HG03066 (cell line): ENCODE results near the gene LGR6.
"Not testable (repeated sequence)": the region's sequence is repeated elsewhere in the genome, so short reads cannot be mapped to it uniquely, and the experiment has no call there.

Experiments used
- ATAC-seq: cut with Tn5 transposase; IDR thresholded peaks from one replicate; pipeline ENCODE4 v1.9.1; 2021; ENCODE audit warnings: low read depth; ENCODE audit not compliant: unreplicated experiment

LGR6 gene

DNA sequence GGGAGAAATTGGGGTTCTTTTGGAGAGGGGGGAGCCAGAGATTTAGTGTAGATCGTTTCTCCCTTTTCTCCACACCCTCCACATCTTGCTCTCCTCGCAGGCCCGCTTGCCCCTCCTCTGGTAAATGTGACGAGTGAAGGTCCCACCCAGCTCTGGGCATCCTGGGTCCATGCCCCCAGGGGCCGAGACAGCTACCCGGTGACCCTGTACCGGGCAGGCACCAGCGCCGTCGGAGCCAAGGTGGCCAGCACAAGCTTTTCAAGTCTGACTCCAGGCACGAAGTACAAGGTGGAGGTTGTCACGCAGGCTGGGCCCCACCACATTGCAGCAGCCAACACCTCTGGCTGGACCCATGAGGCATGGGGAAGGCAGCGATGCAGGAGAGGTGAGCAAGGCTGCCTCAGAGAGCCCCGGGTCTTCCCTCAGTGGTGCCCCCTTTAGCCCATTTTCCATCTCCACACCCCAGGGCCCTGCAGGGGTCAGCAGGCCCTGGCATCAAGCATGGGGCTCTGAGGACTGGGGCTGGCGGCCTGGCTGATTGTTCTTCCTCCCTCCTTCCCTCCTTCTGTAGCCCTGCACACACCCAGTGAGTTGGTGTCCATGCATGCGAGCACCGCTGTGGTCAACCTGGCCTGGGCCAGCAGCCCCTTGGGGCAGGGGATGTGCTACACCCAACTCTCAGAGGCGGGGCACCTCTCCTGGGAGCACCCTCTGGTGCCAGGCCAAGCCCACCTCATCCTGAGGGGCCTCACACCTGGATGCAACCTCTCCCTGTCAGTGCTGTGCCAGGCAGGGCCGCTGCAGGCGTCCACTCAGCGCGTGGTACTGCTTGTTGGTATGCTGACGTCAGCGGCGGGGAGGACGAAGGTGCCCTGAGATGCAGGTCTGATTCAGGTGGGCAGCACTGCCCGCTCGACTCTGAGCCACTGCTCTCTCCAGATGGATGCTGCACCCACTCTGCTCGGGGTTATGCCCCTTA is 16.4 kb upstream of the LGR6 start:
- ATAC-seq = no peak

DNA sequence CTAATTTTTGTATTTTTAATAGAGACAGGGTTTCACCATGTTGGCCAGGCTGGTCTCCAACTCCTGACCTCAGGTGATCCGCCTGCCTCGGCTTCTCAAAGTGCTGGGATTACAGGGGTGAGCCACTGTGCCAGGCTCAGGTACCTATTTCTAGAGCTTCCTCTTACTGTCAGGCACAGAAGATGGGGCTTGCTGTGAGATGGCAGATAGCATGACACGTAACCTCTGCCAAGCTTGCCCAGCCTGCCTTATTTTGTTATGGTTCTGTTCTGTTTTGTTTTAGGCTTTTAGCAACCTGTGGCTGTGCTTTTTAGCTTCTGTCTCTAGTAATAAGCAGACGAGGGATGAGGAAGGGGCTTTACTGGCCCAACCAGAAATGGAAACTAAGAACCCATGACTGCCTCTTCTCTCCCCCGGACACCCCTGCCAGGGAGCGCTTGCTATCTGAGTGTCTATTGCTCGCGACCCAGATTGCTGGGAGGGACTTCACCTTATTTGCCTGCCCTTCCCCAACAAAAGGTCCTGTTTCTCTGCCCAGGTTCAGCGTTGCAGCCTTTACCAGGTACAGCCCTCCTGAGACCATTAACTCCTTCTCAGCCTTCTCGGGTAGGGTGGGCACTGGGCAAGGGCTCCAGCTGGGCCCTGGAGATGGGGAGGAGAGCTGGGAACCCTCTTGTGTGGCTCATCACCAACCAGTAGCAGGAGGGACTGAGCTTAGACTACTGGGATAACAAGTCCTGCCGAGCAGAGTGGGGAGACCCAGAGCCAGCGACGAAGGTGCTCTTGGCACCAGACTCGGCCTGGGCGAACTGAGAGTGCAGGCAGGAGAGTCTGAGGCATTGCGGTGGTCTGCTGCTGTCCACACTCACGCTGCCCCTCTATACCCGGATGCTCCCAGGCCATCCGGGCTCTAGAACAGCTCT is 13.5 kb upstream of the LGR6 start:
- no peak for ATAC-seq

DNA sequence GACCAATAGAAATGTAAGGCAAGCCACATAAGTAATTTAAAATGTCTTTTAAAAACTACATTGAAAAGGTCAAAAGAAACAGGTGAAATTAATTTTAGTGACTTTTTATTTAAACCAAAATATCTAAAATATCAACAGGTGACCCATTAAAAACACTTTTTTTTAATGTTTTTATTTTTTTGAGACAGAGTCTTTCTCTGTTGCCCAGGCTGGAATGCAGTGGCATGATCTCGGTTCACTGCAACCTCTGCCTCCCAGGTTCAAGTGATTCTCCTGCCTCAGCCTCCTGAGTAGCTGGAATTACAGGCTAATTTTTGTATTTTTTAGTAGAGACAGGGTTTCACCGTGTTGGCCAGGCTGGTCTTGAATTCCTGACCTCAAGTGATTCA is 12.9 kb upstream of the LGR6 start:
- ATAC-seq = not testable (repeated sequence)

- no peak for ATAC-seq
Measured at GRCh38 chr1:202181586-202181985, 12.0 kb upstream of the LGR6 start.

- no peak for ATAC-seq
Measured at GRCh38 chr1:202182040-202182877, 11.3 kb upstream of the LGR6 start.

DNA sequence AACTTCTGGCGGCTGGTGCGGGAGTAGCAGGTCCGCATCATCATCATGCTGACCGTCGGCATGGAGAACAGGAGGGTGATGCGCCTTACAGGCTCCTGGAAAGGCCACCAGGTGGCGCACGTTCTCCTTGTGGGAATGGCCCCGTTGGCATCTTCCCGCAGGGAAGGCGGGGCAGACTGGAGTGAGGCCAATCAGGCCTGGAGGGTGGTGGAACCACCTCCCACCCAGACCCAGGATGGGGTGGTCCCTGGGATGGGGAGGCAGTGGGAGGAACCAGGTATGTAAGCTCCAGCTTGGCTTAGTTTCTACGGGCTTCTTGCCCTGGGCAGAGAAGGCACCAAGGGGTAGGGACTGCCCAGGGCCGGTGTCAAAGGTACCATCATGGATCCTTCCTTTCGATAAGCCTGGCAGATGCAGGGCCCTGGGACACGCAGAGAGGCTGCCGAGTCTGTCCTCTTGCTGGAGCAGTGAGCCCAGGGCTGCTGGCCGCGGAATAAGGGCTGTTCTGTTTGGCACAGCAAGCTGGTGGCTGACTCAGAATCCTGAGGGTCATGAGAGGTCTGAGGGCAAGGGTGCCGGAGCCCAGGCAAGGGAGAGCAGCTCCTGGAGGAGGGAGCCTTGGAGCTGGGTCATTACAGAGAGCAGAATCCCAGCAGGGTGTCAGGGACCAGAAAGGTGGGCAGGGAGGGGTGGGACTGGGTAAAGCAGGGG is 8.7 kb upstream of the LGR6 start:
- no peak for ATAC-seq

- no peak for ATAC-seq
Measured at GRCh38 chr1:202186327-202186726, 7.3 kb upstream of the LGR6 start.

- no peak for ATAC-seq
Measured at GRCh38 chr1:202187041-202187671, 6.4 kb upstream of the LGR6 start.

- ATAC-seq = no peak
Measured at GRCh38 chr1:202187697-202188407, 5.7 kb upstream of the LGR6 start.

DNA sequence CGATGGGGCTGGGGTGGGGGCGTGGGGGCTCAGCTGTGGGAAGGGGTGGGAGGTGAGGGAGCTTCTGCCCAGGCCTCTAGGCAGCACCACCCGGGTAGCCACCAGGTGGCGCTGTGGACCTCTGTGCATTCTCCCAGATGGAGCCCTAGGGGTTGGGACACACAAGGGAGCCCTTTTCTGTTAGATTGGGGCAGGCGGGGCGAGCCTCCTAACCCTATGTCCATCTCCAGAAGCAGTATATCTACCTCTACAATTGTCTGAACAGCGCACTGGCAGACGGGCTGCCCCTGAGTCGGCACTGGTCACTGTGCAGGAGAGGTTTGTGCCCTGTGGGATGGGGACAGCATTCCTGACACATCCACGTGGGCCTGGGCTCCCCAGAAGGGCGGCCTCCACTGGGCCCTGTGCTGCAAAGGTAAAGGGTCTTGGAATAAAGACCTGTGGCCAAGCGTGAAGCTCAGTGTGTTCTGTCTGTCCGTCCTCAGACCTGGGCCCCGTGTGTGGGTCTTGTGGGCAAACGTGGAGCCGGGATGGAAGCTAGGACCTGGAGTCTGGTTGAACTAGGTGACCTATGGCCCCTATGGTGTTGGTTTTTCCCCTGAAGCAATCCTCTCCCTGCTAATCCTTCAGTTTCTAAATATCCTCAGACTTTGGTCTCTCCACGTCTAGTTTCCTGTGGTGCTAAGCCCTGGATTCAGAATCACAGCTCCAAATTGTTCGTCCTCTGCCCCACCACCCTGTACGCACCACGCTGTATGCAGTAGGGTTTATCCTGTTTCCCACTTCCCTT is 4.4 kb upstream of the LGR6 start:
- ATAC-seq = no peak

GRCh38 chr1:202189918-202190715 is 3.5 kb upstream of the LGR6 start:
- no peak for ATAC-seq

- not testable (repeated sequence) for ATAC-seq
Measured at GRCh38 chr1:202191391-202191790, 2.2 kb upstream of the LGR6 start.

DNA sequence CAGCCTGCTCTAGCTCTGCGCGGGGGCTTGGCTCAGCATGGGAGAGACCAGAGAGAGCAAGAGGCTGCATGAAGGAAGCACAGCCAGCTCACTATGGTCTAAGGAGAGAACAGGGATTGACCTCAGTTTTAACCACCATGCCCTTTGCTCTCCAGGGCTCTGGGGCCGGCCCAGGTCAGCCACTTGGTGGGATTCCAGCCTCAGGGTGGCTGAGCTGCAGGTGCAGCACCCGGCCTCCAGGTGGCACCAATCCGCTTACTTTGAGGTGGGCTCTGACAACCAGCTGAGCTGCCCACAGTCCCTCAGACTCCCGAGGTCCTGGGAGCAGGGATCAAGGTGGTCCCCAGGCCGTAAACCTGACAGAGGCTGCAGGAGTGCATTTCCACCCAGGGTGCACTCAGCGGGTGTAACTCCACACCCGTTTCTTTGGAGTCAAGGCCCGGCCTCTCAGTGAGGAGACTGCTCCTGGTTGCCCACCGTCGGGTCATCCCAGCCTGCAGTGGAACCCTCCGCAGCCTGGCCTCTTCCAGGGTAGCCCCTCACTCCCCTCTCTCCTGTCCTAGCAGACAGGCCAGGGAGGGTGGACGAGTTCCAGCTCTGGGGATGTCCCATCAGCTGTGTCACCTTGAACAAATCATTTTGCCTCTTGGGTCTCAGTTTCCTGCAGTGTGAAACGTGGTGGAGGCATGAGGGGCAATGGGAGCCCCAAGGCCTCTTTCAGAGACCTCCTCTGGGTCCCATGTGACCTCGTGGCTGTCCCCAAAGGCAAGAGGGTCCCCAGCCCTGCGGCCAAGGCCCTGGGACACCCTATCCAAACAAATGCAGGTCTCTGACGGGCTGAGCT is 607 bp upstream of the LGR6 start:
- ATAC-seq = no peak

DNA sequence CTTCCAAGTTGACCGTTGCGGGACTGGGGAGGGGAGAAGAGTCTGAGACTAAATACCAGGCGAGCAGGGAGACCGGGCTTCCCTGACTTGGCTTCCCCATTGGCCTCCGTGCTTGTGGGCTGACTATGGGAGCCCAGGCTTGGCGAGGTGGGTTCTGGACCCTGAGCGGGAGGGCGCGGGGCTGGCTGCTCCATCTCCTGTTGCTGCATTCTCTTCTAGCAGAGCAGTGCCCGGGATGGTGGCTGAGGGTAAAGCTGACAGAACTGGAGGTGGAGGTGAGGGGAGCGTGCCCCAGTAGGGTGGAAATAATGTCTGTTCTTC is 689 bp downstream of the LGR6 start:
- no peak for ATAC-seq

DNA sequence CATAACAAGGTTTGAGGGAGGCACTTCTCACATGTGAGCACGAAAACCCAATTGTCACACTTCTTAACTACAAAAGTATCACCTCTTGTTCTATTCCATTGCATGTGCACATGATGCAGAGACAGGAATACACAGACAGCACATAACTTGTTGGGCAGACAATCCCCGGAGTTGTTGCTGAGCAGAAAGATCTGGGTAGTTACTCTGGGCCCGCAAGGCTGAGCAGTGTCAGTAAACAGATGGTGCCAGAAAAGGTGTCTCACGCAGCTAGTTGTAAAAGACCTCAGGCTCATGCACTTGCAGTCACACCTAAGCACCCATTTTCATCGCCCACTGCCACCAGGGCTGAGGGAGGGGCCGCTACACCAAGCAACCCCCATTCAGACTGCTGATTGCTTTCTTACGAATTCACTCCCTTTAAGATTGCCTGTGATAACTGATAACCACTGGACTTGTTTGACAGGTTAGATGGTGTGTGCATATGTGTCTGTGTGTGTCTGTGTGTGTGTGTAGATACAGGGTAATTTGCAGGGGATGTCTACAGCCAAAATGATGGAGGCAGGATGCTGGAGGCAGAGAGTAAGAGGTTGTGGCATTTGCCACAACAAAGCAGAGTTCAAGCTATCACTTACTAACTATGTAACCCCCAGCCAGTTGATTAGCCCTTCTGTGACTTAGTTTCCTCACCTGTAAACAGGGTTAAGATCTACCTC is 4.2 kb downstream of the LGR6 start:
- no peak for ATAC-seq

GRCh38 chr1:202198366-202198724 is 4.7 kb downstream of the LGR6 start:
- ATAC-seq = no peak
